Smooth muscle cell (in vitro differentiated cells): Measurements from ENCODE around the gene ANKRD39. TPM values are rescaled to one million over a fixed set of nuclear protein-coding genes. Genes with fewer than 3 reads are reported as not detected.
A peak's percentile ranks its signal among the peaks of the same experiment; 100 is the strongest.

Source experiments
- DNase-seq: peaks from one replicate; lab custom pipeline; 2025; ENCODE audit not compliant: unreplicated experiment; lab: John Stamatoyannopoulos, UW
- H2AFZ ChIP-seq: fragments of 200-600 bp; sonication (generic); 2 replicates; pipeline ENCODE4 v1.6.0; 2016; ENCODE audit warnings: antibody characterized with exemption, low read depth, mild to moderate bottlenecking
- H3F3A ChIP-seq: fragments of 200-600 bp; sonication (generic); 2 replicates; pipeline ENCODE4 v1.6.0; 2017; ENCODE audit warnings: antibody characterized with exemption, low read depth
- H3K27ac ChIP-seq: fragments of 200-600 bp; sonication (generic); 2 replicates; pipeline ENCODE4 v1.5.1; 2016; ENCODE audit warnings: low read depth, mild to moderate bottlenecking
- H3K27me3 ChIP-seq: fragments of 200-600 bp; sonication (generic); 2 replicates; pipeline ENCODE4 v1.6.1; 2016; ENCODE audit warnings: low read depth, mild to moderate bottlenecking
- H3K36me3 ChIP-seq: fragments of 200-600 bp; sonication (generic); 2 replicates; pipeline ENCODE4 v1.5.1; 2016; ENCODE audit warnings: low read depth
- H3K4me1 ChIP-seq: fragments of 200-600 bp; sonication (generic); 2 replicates; pipeline ENCODE4 v1.5.1; 2016; ENCODE audit warnings: low read depth
- H3K4me2 ChIP-seq: fragments of 200-600 bp; sonication (generic); 2 replicates; pipeline ENCODE4 v1.6.0; 2016; ENCODE audit warnings: mild to moderate bottlenecking
- H3K4me3 ChIP-seq: fragments of 200-600 bp; sonication (generic); 2 replicates; pipeline ENCODE4 v1.5.1; 2016; ENCODE audit warnings: mild to moderate bottlenecking
- H3K79me2 ChIP-seq: fragments of 200-600 bp; sonication (generic); 2 replicates; pipeline ENCODE4 v1.6.0; 2016; ENCODE audit warnings: low read depth, mild to moderate bottlenecking
- H3K9ac ChIP-seq: fragments of 200-600 bp; sonication (generic); 2 replicates; pipeline ENCODE4 v1.6.0; 2016; ENCODE audit warnings: low read depth
- H3K9me3 ChIP-seq: fragments of 200-600 bp; sonication (generic); replicated peaks from 2 replicates; pipeline ENCODE4 v1.5.1; 2016; ENCODE audit warnings: low read depth
- H4K20me1 ChIP-seq: fragments of 200-600 bp; sonication (generic); 2 replicates; pipeline ENCODE4 v1.6.0; 2016; ENCODE audit warnings: low read depth
- WGBS: methylation state at CpG from one replicate; pipeline ENCODE4 v1.1.7; 2016; ENCODE audit warnings: low lambda C conversion rate; 5-methylcytosine and 5-hydroxymethylcytosine counted together
- polyA plus RNA-seq: library from polyadenylated mRNA; unstranded; fragments of >200 nt; fragmentation: Nextera tagmentation; extraction: Ambion mirVana; gene quantifications from 2 replicates; pipeline ENCODE4 v1.2.1, GENCODE V29; 2016
- total RNA-seq: library from RNA; depleted of rRNA; stranded (reverse); fragments of >200 nt; gene quantifications from 2 replicates; pipeline ENCODE4 v1.2.3, GENCODE V29; 2014
- TF ChIP-seq, protein P1 (sequence below): fragments of 200-600 bp; sonication (generic); IDR thresholded peaks from 2 replicates; pipeline ENCODE4 v1.5.1; 2017; ENCODE audit warnings: borderline replicate concordance, mild to moderate bottlenecking, antibody characterized with exemption; ENCODE audit not compliant: insufficient read depth, poor library complexity, severe bottlenecking

The ANKRD39 gene
- total and polyA plus RNA-seq, 2 experiments from 2014 or later = 7.9 to 16.5 TPM

DNA sequence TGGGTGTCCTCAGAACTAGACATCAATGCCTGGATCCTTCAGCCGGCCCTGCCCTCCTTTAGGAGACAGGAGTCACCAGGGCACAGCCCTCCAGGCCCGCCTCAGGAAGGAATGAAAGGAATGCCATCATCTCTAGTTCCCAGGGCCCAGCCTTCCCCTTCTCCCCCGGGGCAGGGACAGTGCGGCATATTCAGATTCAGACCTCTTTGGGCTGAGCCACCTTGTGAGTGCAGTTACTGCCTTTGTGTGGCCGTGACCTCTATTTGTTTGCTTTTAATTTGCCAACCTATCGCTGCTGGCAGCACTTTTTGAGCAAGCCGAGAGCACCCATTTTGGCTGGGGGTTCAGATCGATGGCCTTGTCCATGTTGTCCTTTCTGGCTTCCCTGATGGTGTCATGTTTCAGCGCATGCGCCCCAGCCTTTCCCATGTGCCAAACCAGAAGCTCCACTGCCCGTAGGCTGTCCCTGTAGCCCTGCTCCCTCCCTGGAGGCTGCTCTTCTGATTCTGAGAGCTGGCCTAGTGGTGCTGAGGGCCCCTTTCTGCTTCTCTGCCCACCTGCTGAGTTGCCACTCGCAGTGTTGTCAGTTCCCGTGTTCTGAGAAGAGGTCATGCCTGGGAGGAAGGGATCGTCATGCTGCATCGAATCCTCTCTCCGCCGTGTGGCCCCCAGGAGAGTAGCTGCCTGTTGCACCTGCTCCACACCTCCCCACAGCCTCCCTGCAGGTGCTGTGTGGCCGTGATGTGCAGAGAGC lies 24.9 kb downstream of the ANKRD39 start:
- Histone ChIP-seq H3K9ac (no peak overlapping the region), H2AFZ (peak overlapping the region; percentile 51)

DNA sequence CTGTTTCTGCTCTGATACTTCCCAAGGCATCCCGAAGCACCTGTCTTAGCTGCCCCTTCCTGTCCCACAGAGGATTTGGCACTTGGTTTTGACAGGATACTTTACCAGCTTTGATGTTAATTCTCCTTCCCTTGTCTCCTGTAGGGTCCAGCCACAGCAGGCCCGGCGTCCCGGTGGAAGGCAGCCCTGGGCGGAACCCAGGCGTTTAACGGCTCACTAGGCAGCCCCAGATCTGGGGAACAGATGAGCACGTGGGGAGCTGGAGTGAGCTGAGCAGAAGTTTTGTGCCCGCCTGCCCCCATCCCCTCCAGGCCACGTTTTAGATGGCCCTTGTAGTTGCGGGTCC lies 25.4 kb downstream of the ANKRD39 start:
- 62% methylated on average over 11 of the region's 11 CpGs for WGBS
- peak overlapping the region; percentile 51 for H2AFZ ChIP-seq
- no peaks in the 10 kb centered on the region for H3K9me3 ChIP-seq
- H3F3A ChIP-seq = no peaks in the 10 kb centered on the region
- no peaks in the 10 kb centered on the region for H3K36me3 ChIP-seq
- H3K4me3 ChIP-seq = no peak overlapping the region
- no peaks in the 10 kb centered on the region for H3K79me2 ChIP-seq
- no peaks in the 10 kb centered on the region for H4K20me1 ChIP-seq
- H3K4me2 ChIP-seq = peak overlapping the region; percentile 83
- H3K27ac ChIP-seq = no peak overlapping the region
- DNase-seq = no peak
- H3K27me3 ChIP-seq = no peaks in the 10 kb centered on the region
- TF ChIP-seq, protein P1, sequence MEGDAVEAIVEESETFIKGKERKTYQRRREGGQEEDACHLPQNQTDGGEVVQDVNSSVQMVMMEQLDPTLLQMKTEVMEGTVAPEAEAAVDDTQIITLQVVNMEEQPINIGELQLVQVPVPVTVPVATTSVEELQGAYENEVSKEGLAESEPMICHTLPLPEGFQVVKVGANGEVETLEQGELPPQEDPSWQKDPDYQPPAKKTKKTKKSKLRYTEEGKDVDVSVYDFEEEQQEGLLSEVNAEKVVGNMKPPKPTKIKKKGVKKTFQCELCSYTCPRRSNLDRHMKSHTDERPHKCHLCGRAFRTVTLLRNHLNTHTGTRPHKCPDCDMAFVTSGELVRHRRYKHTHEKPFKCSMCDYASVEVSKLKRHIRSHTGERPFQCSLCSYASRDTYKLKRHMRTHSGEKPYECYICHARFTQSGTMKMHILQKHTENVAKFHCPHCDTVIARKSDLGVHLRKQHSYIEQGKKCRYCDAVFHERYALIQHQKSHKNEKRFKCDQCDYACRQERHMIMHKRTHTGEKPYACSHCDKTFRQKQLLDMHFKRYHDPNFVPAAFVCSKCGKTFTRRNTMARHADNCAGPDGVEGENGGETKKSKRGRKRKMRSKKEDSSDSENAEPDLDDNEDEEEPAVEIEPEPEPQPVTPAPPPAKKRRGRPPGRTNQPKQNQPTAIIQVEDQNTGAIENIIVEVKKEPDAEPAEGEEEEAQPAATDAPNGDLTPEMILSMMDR = no peak
- H3K9ac ChIP-seq = no peak overlapping the region
- H3K4me1 ChIP-seq = peaks cover 14% of the 10 kb centered on the region

More for the DNA sequence above, 24.9 kb downstream of the ANKRD39 start:
- H3K27me3 ChIP-seq = no peaks in the 10 kb centered on the region
- peak; percentile 30 for DNase-seq
- TF ChIP-seq, protein P1 = no peak
- no peaks in the 10 kb centered on the region for H4K20me1 ChIP-seq
- peak overlapping the region; percentile 17 for H3K4me3 ChIP-seq
- H3K36me3 ChIP-seq = no peaks in the 10 kb centered on the region
- H3K4me2 ChIP-seq = peak overlapping the region; percentile 83
- H3K9me3 ChIP-seq = no peaks in the 10 kb centered on the region
- 26% methylated on average over 18 of the region's 18 CpGs for WGBS
- H3F3A ChIP-seq = no peaks in the 10 kb centered on the region
- H3K79me2 ChIP-seq = no peaks in the 10 kb centered on the region
- no peak overlapping the region for H3K27ac ChIP-seq
- H3K4me1 ChIP-seq = peaks cover 14% of the 10 kb centered on the region

DNA sequence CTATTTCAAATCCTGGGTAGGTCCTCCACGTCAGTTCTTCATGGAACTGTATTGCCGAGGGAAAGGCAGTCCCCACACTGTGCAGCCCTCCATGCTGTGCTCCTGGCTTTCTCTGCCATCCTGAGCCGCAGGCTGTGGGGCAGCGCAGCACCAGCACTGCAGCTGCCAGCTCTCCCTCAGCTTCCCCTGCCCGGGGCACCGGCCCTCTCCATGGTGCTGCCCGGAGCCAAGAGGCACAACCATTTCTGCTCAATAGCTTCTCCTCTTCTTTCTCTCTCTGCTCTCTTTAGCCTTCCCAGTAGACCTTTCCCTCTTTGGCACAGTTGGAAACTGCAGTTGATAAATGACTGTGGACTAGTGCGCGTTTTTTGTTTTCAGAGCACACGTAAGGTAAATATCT lies 26.1 kb downstream of the ANKRD39 start:
- no peaks in the 10 kb centered on the region for H4K20me1 ChIP-seq
- no peaks in the 10 kb centered on the region for H3F3A ChIP-seq
- H3K4me2 ChIP-seq = no peak overlapping the region
- peaks cover 14% of the 10 kb centered on the region for H3K4me1 ChIP-seq
- TF ChIP-seq, protein P1 = no peak
- H2AFZ ChIP-seq = no peak overlapping the region
- no peak overlapping the region for H3K4me3 ChIP-seq
- H3K9ac ChIP-seq = no peak overlapping the region
- H3K27me3 ChIP-seq = no peaks in the 10 kb centered on the region
- DNase-seq = no peak
- H3K79me2 ChIP-seq = no peaks in the 10 kb centered on the region
- 92% methylated on average over 10 of the region's 10 CpGs for WGBS
- no peak overlapping the region for H3K27ac ChIP-seq
- H3K9me3 ChIP-seq = no peaks in the 10 kb centered on the region
- no peaks in the 10 kb centered on the region for H3K36me3 ChIP-seq
